Endothelial cell of umbilical vein (primary cell): ENCODE data around the gene IYD. TPM values are rescaled to one million over a fixed set of nuclear protein-coding genes. Genes with fewer than 3 reads are reported as not detected.

Experiments used
- BruUV-seq: library from RNA; stranded (reverse); fragments of 400-500 nt; replicated peaks from 2 replicates; lab custom pipeline; 2021; lab: Mats Ljungman, UMichigan
- CTCF ChIA-PET: fragments of 300-600, 350-600 bp; sonication (Branson Sonifier 250); formaldehyde crosslinking; loops from one replicate; lab custom pipeline; 2021; ENCODE audit warnings: antibody characterized with exemption, inconsistent platforms; lab: Charles Lee
- POLR2A ChIA-PET: fragments of 300-600, 350-600 bp; sonication (Branson Sonifier 250); formaldehyde crosslinking; loops from one replicate; lab custom pipeline; 2021; ENCODE audit warnings: antibody characterized with exemption, inconsistent platforms; lab: Charles Lee
- DNase-seq: peaks from one replicate; pipeline ENCODE4 v3.0.0-alpha.2; 2011; ENCODE audit warnings: low read depth, low spot score
- FAIRE-seq: peaks from 2 replicates; lab custom pipeline; 2011; peaks lifted over from hg19 to GRCh38; lab: Jason Lieb, UNC
- H2AFZ ChIP-seq: 2 replicates; pipeline ENCODE4 v1.6.0; 2012; ENCODE audit warnings: low read depth, low read length, control low read depth, inconsistent platforms
- H3K27ac ChIP-seq: 2 replicates; pipeline ENCODE4 v1.5.1; 2011; ENCODE audit warnings: low read depth, mild to moderate bottlenecking, control low read depth, low read length, moderate library complexity; ENCODE audit not compliant: insufficient read depth
- H3K27me3 ChIP-seq, 2 experiments: 2 replicates each; pipeline versions ENCODE4 v1.6.0 to v1.6.1; 2011; ENCODE audit warnings: low read length in 2 of 2, mixed read lengths in 1 of 2; ENCODE audit not compliant: control insufficient read depth in 2 of 2, insufficient read depth in 2 of 2
- H3K36me3 ChIP-seq, 2 experiments: 2 replicates in 1 of 2; 3 replicates in 1 of 2; pipeline ENCODE4 v1.5.1; 2011; ENCODE audit warnings: low read length in 2 of 2, mild to moderate bottlenecking in 1 of 2, moderate library complexity in 1 of 2; ENCODE audit not compliant: control insufficient read depth in 2 of 2, insufficient read depth in 2 of 2; ENCODE audit errors: extremely low read depth in 1 of 2
- H3K4me1 ChIP-seq: 3 replicates; pipeline ENCODE4 v1.5.1; 2011; ENCODE audit warnings: mild to moderate bottlenecking, low read length; ENCODE audit not compliant: control insufficient read depth, insufficient read depth; ENCODE audit errors: extremely low read depth
- H3K4me2 ChIP-seq: 2 replicates; pipeline ENCODE4 v1.6.1; 2011; ENCODE audit warnings: low read length, control low read depth, mixed read lengths; ENCODE audit not compliant: insufficient read depth
- H3K4me3 ChIP-seq, 3 experiments: fragments of 200-600 bp in 1 of 3; sonication (generic), shearing (Covaris generic) in 1 of 3; replicated peaks in 1 of 3; 2 replicates each; pipeline ENCODE4 v1.5.1; 2011 to 2016; ENCODE audit warnings: control low read depth in 3 of 3, low read length in 3 of 3, mild to moderate bottlenecking in 2 of 3, inconsistent platforms in 1 of 3, low read depth in 1 of 3, moderate library complexity in 1 of 3; ENCODE audit not compliant: insufficient read depth in 1 of 3
- H3K79me2 ChIP-seq: 2 replicates; pipeline ENCODE4 v1.6.0; 2012; ENCODE audit warnings: low read length, inconsistent platforms; ENCODE audit not compliant: control insufficient read depth, insufficient read depth
- H3K9ac ChIP-seq: replicated peaks from 2 replicates; pipeline ENCODE3; 2011; ENCODE audit warnings: low read length, control low read depth; ENCODE audit not compliant: insufficient read depth; ENCODE audit errors: extremely low read depth
- H3K9me1 ChIP-seq: replicated peaks from 3 replicates; pipeline ENCODE4 v1.6.0; 2011; ENCODE audit warnings: mild to moderate bottlenecking, low read length; ENCODE audit not compliant: control insufficient read depth, insufficient read depth; ENCODE audit errors: extremely low read depth
- H3K9me3 ChIP-seq: replicated peaks from 2 replicates; pipeline ENCODE4 v1.5.1; 2012; ENCODE audit warnings: low read length, inconsistent platforms; ENCODE audit not compliant: control insufficient read depth, insufficient read depth
- H4K20me1 ChIP-seq: replicated peaks from 2 replicates; pipeline ENCODE3; 2011; ENCODE audit warnings: mild to moderate bottlenecking, low read length; ENCODE audit not compliant: control insufficient read depth, insufficient read depth; ENCODE audit errors: extremely low read depth
- CTCF ChIP-seq, 2 donors: IDR thresholded peaks; 1 replicate in 1 of 2; 2 replicates in 1 of 2; pipeline ENCODE4 v1.5.1; 2011; ENCODE audit warnings: low read length in 2 of 2, mild to moderate bottlenecking in 2 of 2, moderate library complexity in 2 of 2, control low read depth in 1 of 2, inconsistent platforms in 1 of 2, low read depth in 1 of 2; ENCODE audit not compliant: insufficient read depth in 1 of 2; ENCODE audit errors: extremely low read depth in 1 of 2
- EZH2 ChIP-seq: IDR thresholded peaks from 2 replicates; pipeline ENCODE4 v1.6.1; 2012; ENCODE audit warnings: borderline replicate concordance, low read depth, mild to moderate bottlenecking, moderate library complexity, low read length, inconsistent platforms; ENCODE audit not compliant: severe bottlenecking
- GATA2 ChIP-seq: IDR thresholded peaks from 2 replicates; pipeline ENCODE4 v1.7.0; 2011; ENCODE audit warnings: low read depth, mild to moderate bottlenecking, moderate library complexity, mixed read lengths, low read length; ENCODE audit not compliant: insufficient read length, insufficient read depth
- JUN ChIP-seq: IDR thresholded peaks from 2 replicates; pipeline ENCODE4 v1.6.1; 2011; ENCODE audit warnings: borderline replicate concordance, low read depth; ENCODE audit not compliant: insufficient read length, insufficient read depth
- MAX ChIP-seq: IDR thresholded peaks from 2 replicates; pipeline ENCODE4 v1.6.1; 2011; ENCODE audit not compliant: insufficient read depth, insufficient read length
- MYC ChIP-seq: IDR thresholded peaks from one replicate; pipeline ENCODE4 v1.6.1; 2011; ENCODE audit warnings: mild to moderate bottlenecking, low read depth, low read length
- POLR2A ChIP-seq: IDR thresholded peaks from 2 replicates; pipeline ENCODE4 v1.6.1; 2012; ENCODE audit warnings: low read depth, mild to moderate bottlenecking, control low read depth, low read length
- POLR2AphosphoS5 ChIP-seq: IDR thresholded peaks from 2 replicates; pipeline ENCODE4 v1.6.1; 2012; ENCODE audit warnings: low read depth, mild to moderate bottlenecking, control low read depth, low read length, moderate library complexity; ENCODE audit not compliant: insufficient read depth
- dilution Hi-C: fragments of 300-500 bp; cut with MboI; formaldehyde crosslinking; loops from one replicate; pipeline ENCODE4 v1.15.0; 2019; ENCODE audit warnings: low sequenced_read_pairs; ENCODE audit not compliant: extremely low pct_ligation_motif_present
- intact Hi-C: fragments of 100-400 bp; cut with micrococcal nuclease; formaldehyde crosslinking; loops from one replicate; pipeline ENCODE4 v1.10.0; 2022
- polyA plus RNA-seq, 4 experiments: library from polyadenylated mRNA; depleted of rRNA in 3 of 4; stranded (reverse) in 3 of 4; unstranded in 1 of 4; fragments of >200 nt; gene quantifications; 2 replicates each; pipeline versions ENCODE4 v1.2.1 to v1.2.3, GENCODE V29; 2011 to 2012; ENCODE audit warnings: missing spikeins in 1 of 4
- total RNA-seq: library from RNA; stranded (reverse); gene quantifications from 2 replicates; pipeline ENCODE4 v1.2.3, GENCODE V29; 2021

Gene IYD
- total and polyA plus RNA-seq, 2 donors (not counting 3 experiments of a cell fraction or from before 2014, with no cell fraction given), result not detected

GRCh38 chr6:150347845-150348244 lies 21.0 kb upstream of the IYD start:
- TF ChIP-seq POLR2A, result no peak
- TF ChIP-seq CTCF (IDR thresholded peaks at IDR 0.05; ENCODE audit: extremely low read depth in 1 of 2, insufficient read depth in 1 of 2, low read depth in 1 of 2, low read length in 2 of 2), result no peak
- no peak for TF ChIP-seq JUN
- no peak for TF ChIP-seq POLR2AphosphoS5
- TF ChIP-seq EZH2, result no peak
- TF ChIP-seq GATA2, result no peak
- TF ChIP-seq MAX, result no peak
- TF ChIP-seq MYC, result no peak
- CTCF ChIA-PET, result no interaction called here

More at GRCh38 chr6:150347845-150348244, 21.0 kb upstream of the IYD start:
- POLR2A ChIA-PET, result no interaction called here
- Histone ChIP-seq H3K9ac (no peak overlapping the region), H2AFZ (no peak overlapping the region), H3K79me2 (no peaks in the 10 kb centered on the region), H3K4me3 (no peak overlapping the region), H3K4me2 (no peak overlapping the region), H3K9me3 (no peaks in the 10 kb centered on the region), H3K36me3 (no peaks in the 10 kb centered on the region), H3K4me1 (no peaks in the 10 kb centered on the region), H3K9me1 (no peaks in the 10 kb centered on the region), H3K27me3 (peaks cover 3 to 4% of the 10 kb centered on the region in 2 experiments), H4K20me1 (no peaks in the 10 kb centered on the region), H3K27ac (no peak overlapping the region)
- FAIRE-seq (no peak), DNase-seq (no peak)
- no TSS peak for BruUV-seq
- intact Hi-C loops (no loop called here), dilution Hi-C loops (no loop called here)
